ENCODE results near the gene COMMD6.
A peak's percentile ranks its signal among the peaks of the same experiment; 100 is the strongest.

The COMMD6 gene

GRCh38 chr13:75513271-75513670 lies 24.4 kb downstream of the COMMD6 start:
- Histone ChIP-seq H2BK120ac (ENCODE audit: low read depth, low read length) (no peak overlapping the region), H3K18ac (ENCODE audit: low read length) (no peak overlapping the region), H3K27me3 (ENCODE audit: control insufficient read depth in 3 of 3, insufficient read depth in 3 of 3, low read depth in 1 of 3, low read length in 3 of 3) (no peaks in the 10 kb centered on the region), H3K4me3 (ENCODE audit: low read length in 2 of 2) (no peak overlapping the region), H3K23ac (ENCODE audit: low read depth, low read length, poor library complexity) (no peak overlapping the region), H4K8ac (ENCODE audit: low read depth, low read length) (no peak overlapping the region), H3K14ac (ENCODE audit: low read length) (no peak overlapping the region), H3K79me1 (ENCODE audit: low read depth, low read length) (no peaks in the 10 kb centered on the region), H2BK15ac (ENCODE audit: low read length) (no peak overlapping the region), H3K27ac (replicated peaks; ENCODE audit: low read length) (no peak overlapping the region), H3K36me3 (replicated peaks in 1 of 2; ENCODE audit: control insufficient read depth in 2 of 2, insufficient read depth in 2 of 2, low read length in 2 of 2) (no peaks in the 10 kb centered on the region), H2AK5ac (ENCODE audit: low read depth, low read length) (no peak overlapping the region), H4K91ac (ENCODE audit: low read depth, low read length, poor library complexity) (no peak overlapping the region), H2BK5ac (ENCODE audit: low read length) (no peak overlapping the region), H3K9me3 (replicated peaks in 1 of 2; ENCODE audit: control insufficient read depth in 2 of 2, insufficient read depth in 1 of 2, low read depth in 1 of 2, low read length in 2 of 2) (peaks cover 0 to 1% of the 10 kb centered on the region in 2 donors), H3K4ac (ENCODE audit: low read length) (no peak overlapping the region), H2BK12ac (ENCODE audit: low read length) (no peak overlapping the region), H2AFZ (ENCODE audit: low read length) (no peak overlapping the region), H3K9ac (ENCODE audit: low read depth, low read length, poor library complexity) (no peak overlapping the region), H3K4me2 (ENCODE audit: insufficient read depth, low read length, poor library complexity, severe bottlenecking) (no peak overlapping the region), H3K4me1 (ENCODE audit: control insufficient read depth in 2 of 2, insufficient read depth in 1 of 2, low read depth in 1 of 2, low read length in 2 of 2) (no peaks in the 10 kb centered on the region)
- no peak for DNase-seq (ENCODE audit: low spot score)
- WGBS, 2 donors (ENCODE audit: extremely low coverage in 2 of 2, insufficient read length in 2 of 2, insufficient replicate concordance in 1 of 2): no CpG with 5 or more reads among the region's 5 CpGs

- H3K14ac ChIP-seq (ENCODE audit: low read length): no peak overlapping the region
- H2BK120ac ChIP-seq (ENCODE audit: low read depth, low read length): no peak overlapping the region
- H3K9me3 ChIP-seq (replicated peaks in 1 of 2; ENCODE audit: control insufficient read depth in 2 of 2, insufficient read depth in 1 of 2, low read depth in 1 of 2, low read length in 2 of 2): no peaks in the 10 kb centered on the region
- no peak overlapping the region for H4K91ac ChIP-seq (ENCODE audit: low read depth, low read length, poor library complexity)
- H3K27me3 ChIP-seq (ENCODE audit: control insufficient read depth in 3 of 3, insufficient read depth in 3 of 3, low read depth in 1 of 3, low read length in 3 of 3): no peaks in the 10 kb centered on the region
- H3K27ac ChIP-seq (replicated peaks; ENCODE audit: low read length): no peak overlapping the region
- no peak overlapping the region for H2BK5ac ChIP-seq (ENCODE audit: low read length)
- no peak overlapping the region for H3K4me3 ChIP-seq (ENCODE audit: low read length in 2 of 2)
- no peaks in the 10 kb centered on the region for H3K4me1 ChIP-seq (ENCODE audit: control insufficient read depth in 2 of 2, insufficient read depth in 1 of 2, low read depth in 1 of 2, low read length in 2 of 2)
- no peak overlapping the region for H2AK5ac ChIP-seq (ENCODE audit: low read depth, low read length)
- no peak overlapping the region for H3K18ac ChIP-seq (ENCODE audit: low read length)
- H3K4ac ChIP-seq (ENCODE audit: low read length): no peak overlapping the region
- no peak for DNase-seq (ENCODE audit: low spot score)
- H2AFZ ChIP-seq (ENCODE audit: low read length): no peak overlapping the region
- no peaks in the 10 kb centered on the region for H3K36me3 ChIP-seq (replicated peaks in 1 of 2; ENCODE audit: control insufficient read depth in 2 of 2, insufficient read depth in 2 of 2, low read length in 2 of 2)
- H3K9ac ChIP-seq (ENCODE audit: low read depth, low read length, poor library complexity): no peak overlapping the region
- H3K79me1 ChIP-seq (ENCODE audit: low read depth, low read length): no peaks in the 10 kb centered on the region
- WGBS, 2 donors (ENCODE audit: extremely low coverage in 2 of 2, insufficient read length in 2 of 2, insufficient replicate concordance in 1 of 2): no CpG with 5 or more reads among the region's 3 CpGs
- H4K8ac ChIP-seq (ENCODE audit: low read depth, low read length): no peak overlapping the region
- H2BK15ac ChIP-seq (ENCODE audit: low read length): no peak overlapping the region
- no peak overlapping the region for H2BK12ac ChIP-seq (ENCODE audit: low read length)
- H3K4me2 ChIP-seq (ENCODE audit: insufficient read depth, low read length, poor library complexity, severe bottlenecking): no peak overlapping the region
- no peak overlapping the region for H3K23ac ChIP-seq (ENCODE audit: low read depth, low read length, poor library complexity)
Measured at GRCh38 chr13:75512253-75512652, 25.4 kb downstream of the COMMD6 start.

- Histone ChIP-seq H3K4me3 (ENCODE audit: low read length in 2 of 2) (no peak overlapping the region), H3K23ac (ENCODE audit: low read depth, low read length, poor library complexity) (no peak overlapping the region), H3K18ac (ENCODE audit: low read length) (no peak overlapping the region), H3K9me3 (replicated peaks in 1 of 2; ENCODE audit: control insufficient read depth in 2 of 2, insufficient read depth in 1 of 2, low read depth in 1 of 2, low read length in 2 of 2) (no peaks in the 10 kb centered on the region), H3K9ac (ENCODE audit: low read depth, low read length, poor library complexity) (no peak overlapping the region), H2BK120ac (ENCODE audit: low read depth, low read length) (no peak overlapping the region), H2BK5ac (ENCODE audit: low read length) (no peak overlapping the region), H2AFZ (ENCODE audit: low read length) (no peak overlapping the region), H3K14ac (ENCODE audit: low read length) (no peak overlapping the region), H3K27ac (replicated peaks; ENCODE audit: low read length) (no peak overlapping the region), H3K27me3 (ENCODE audit: control insufficient read depth in 3 of 3, insufficient read depth in 3 of 3, low read depth in 1 of 3, low read length in 3 of 3) (no peaks in the 10 kb centered on the region), H3K4me2 (ENCODE audit: insufficient read depth, low read length, poor library complexity, severe bottlenecking) (no peak overlapping the region), H4K8ac (ENCODE audit: low read depth, low read length) (no peak overlapping the region), H2BK15ac (ENCODE audit: low read length) (no peak overlapping the region), H4K91ac (ENCODE audit: low read depth, low read length, poor library complexity) (no peak overlapping the region), H3K4me1 (ENCODE audit: control insufficient read depth in 2 of 2, insufficient read depth in 1 of 2, low read depth in 1 of 2, low read length in 2 of 2) (no peaks in the 10 kb centered on the region), H3K36me3 (replicated peaks in 1 of 2; ENCODE audit: control insufficient read depth in 2 of 2, insufficient read depth in 2 of 2, low read length in 2 of 2) (no peaks in the 10 kb centered on the region), H3K4ac (ENCODE audit: low read length) (no peak overlapping the region), H2BK12ac (ENCODE audit: low read length) (no peak overlapping the region), H2AK5ac (ENCODE audit: low read depth, low read length) (no peak overlapping the region), H3K79me1 (ENCODE audit: low read depth, low read length) (no peaks in the 10 kb centered on the region)
- DNase-seq (ENCODE audit: low spot score): no peak
- no CpG with 5 or more reads among the region's 3 CpGs for WGBS, 2 donors (ENCODE audit: extremely low coverage in 2 of 2, insufficient read length in 2 of 2, insufficient replicate concordance in 1 of 2)
Measured at GRCh38 chr13:75511051-75511625, 26.5 kb downstream of the COMMD6 start.

- no peak overlapping the region for H3K4me3 ChIP-seq (ENCODE audit: low read length in 2 of 2)
- no peak for DNase-seq (ENCODE audit: low spot score)
- peak overlapping the region; percentile 68 for H3K9ac ChIP-seq (ENCODE audit: low read depth, low read length, poor library complexity)
- no peak overlapping the region for H3K27ac ChIP-seq (replicated peaks; ENCODE audit: low read length)
- WGBS, 2 donors (ENCODE audit: extremely low coverage in 2 of 2, insufficient read length in 2 of 2, insufficient replicate concordance in 1 of 2): no CpG with 5 or more reads among the region's 6 CpGs
- no peak overlapping the region for H3K4me2 ChIP-seq (ENCODE audit: insufficient read depth, low read length, poor library complexity, severe bottlenecking)
- H3K14ac ChIP-seq (ENCODE audit: low read length): peak overlapping the region; percentile 57
- no peak overlapping the region for H2AK5ac ChIP-seq (ENCODE audit: low read depth, low read length)
- H3K18ac ChIP-seq (ENCODE audit: low read length): peak overlapping the region; percentile 42
- no peaks in the 10 kb centered on the region for H3K9me3 ChIP-seq (replicated peaks in 1 of 2; ENCODE audit: control insufficient read depth in 2 of 2, insufficient read depth in 1 of 2, low read depth in 1 of 2, low read length in 2 of 2)
- no peaks in the 10 kb centered on the region for H3K36me3 ChIP-seq (replicated peaks in 1 of 2; ENCODE audit: control insufficient read depth in 2 of 2, insufficient read depth in 2 of 2, low read length in 2 of 2)
- H2AFZ ChIP-seq (ENCODE audit: low read length): no peak overlapping the region
- H3K4ac ChIP-seq (ENCODE audit: low read length): no peak overlapping the region
- no peaks in the 10 kb centered on the region for H3K79me1 ChIP-seq (ENCODE audit: low read depth, low read length)
- H2BK15ac ChIP-seq (ENCODE audit: low read length): peak overlapping the region; percentile 28
- no peak overlapping the region for H4K91ac ChIP-seq (ENCODE audit: low read depth, low read length, poor library complexity)
- H4K8ac ChIP-seq (ENCODE audit: low read depth, low read length): no peak overlapping the region
- H3K4me1 ChIP-seq (ENCODE audit: control insufficient read depth in 2 of 2, insufficient read depth in 1 of 2, low read depth in 1 of 2, low read length in 2 of 2): no peaks in the 10 kb centered on the region
- no peak overlapping the region for H2BK12ac ChIP-seq (ENCODE audit: low read length)
- no peak overlapping the region for H3K23ac ChIP-seq (ENCODE audit: low read depth, low read length, poor library complexity)
- no peak overlapping the region for H2BK120ac ChIP-seq (ENCODE audit: low read depth, low read length)
- H3K27me3 ChIP-seq (ENCODE audit: control insufficient read depth in 3 of 3, insufficient read depth in 3 of 3, low read depth in 1 of 3, low read length in 3 of 3): no peaks in the 10 kb centered on the region
- H2BK5ac ChIP-seq (ENCODE audit: low read length): no peak overlapping the region
Measured at GRCh38 chr13:75508002-75508548, 29.6 kb downstream of the COMMD6 start.

Measured in neuronal stem cell (in vitro differentiated cells).